Limb (tissue), 2 donors: ENCODE results near the gene INPP5J.
"Not testable (repeated sequence)": the region's sequence is repeated elsewhere in the genome, so short reads cannot be mapped to it uniquely, and the experiment has no call there.

Source experiments
- DNase-seq, 2 donors: peaks; one replicate each; pipeline ENCODE4 v3.0.0-alpha.2; 2016; ENCODE audit errors: extremely low spot score in 2 of 2

The INPP5J gene

DNA sequence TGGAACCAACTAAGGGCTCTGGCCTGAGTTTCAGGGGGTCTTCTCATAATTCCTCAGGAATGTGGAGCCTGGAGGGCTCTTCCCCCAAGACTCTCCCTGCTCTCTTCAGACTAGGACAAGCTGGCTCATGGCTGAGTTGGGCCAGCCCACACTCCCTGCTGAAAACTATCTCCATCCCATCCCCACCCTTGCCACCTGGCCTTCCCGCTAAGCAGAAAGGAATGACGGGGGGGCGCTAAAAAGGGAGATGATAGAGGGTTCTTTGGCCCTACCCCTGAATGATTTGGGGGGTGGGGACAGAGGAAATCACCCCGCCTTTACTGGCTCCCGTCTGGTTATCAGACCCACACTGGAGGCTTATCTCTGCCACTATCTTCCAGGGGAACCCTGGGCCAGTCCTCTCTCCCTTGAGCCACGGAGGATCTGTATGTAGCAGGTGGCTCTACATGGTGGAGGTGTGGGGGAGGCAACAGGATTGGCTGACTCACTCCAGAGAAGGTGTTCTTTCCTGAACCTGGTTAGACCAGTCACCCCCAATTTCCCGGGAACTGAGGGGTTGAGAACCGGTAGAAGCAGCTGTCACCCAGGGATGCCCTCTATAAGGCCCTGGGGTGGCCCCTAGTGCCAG lies 35.9 kb upstream of the INPP5J start:
- no peak for DNase-seq

DNA sequence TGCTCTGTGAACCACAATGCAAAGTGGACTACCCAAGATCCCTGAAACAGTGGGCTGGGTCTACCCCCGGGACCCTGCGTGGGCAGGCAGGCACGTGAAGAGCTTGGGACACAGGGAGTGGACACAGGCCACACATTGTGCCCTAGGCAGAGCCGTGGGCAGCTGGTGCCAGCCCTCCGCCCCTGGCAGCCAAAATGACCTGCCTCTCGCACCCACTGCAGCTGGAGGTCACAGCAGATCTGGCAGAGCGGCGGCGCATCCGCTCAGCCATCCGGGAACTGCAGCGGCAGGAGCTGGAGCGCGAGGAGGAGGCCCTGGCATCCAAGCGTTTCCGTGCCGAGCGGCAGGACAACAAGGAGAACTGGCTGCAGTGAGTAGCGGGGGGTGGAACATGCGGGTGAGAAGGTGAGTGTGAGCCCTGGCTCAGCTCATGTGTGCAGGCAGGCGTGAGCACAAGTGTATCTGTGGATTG lies 35.0 kb upstream of the INPP5J start:
- DNase-seq: no peak

DNA sequence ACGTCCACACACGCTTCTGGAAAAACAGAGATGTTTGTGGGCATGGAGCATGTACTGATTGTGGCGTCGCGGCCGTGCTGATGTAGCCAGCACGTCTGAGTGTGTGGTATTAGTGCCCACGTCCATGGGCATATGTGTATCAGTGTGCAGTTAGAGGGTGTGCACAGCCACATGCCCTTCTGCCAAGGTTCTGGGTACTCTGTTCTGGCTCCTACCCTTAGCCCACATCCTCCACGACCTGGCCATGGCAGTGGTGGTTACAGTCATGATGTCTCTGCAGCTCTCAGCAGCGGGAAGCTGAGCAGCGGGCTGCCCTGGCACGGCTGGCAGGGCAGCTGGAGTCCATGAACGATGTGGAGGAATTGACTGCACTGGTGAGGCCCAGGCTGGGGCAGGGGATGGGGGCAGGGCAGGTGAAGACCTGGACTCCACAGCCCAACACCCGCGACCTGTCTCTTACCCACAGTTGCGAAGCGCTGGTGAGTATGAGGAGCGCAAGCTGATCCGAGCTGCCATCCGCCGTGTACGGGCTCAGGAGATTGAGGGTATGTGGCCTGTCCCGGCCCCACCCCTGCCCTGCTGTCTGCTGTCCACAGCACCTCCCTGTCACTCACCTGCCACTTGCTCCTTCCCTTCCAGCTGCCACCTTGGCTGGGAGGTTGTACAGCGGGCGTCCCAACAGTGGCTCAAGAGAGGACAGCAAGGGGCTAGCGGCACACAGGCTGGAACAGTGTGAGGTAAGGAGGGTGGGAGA lies 34.4 kb upstream of the INPP5J start:
- no peak for DNase-seq

DNA sequence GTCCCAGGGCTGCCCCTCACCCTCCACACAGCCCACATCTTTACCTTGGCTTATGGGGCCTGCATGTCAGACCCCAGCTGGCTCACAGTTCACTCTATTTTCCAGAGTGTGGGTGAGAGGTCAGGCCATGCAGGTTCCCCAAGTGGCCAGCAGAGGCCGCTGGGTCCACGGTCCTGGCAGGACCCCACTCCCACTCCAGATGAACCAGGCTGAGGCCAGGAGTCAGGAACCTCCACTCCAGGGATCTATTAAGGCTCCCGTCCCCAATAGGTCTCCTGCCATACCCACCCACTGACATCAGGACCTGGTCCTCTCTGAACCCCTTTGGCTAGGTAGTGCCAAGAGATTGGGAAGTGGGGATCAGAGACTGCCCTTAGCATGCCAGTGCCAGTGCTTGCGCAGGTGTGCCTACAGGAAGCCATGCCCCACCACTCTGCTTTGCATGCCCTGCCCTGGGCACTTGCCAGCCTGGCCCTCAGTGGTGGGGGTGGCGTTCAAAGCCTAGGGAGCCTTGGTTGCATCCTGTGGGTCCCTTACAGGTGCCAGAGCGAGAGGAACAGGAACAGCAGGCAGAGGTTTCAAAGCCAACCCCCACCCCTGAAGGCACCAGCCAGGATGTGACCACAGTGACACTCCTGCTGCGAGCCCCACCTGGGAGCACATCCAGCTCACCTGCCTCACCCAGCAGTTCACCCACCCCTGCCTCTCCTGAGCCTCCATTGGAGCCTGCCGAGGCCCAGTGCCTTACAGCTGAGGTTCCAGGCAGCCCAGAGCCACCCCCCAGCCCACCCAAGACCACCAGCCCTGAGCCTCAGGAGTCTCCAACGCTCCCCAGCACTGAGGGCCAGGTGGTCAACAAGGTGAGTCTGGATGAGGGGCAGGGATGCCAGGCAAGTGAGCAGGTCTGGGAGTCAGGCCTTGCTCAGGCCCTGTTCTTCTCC lies 33.3 kb upstream of the INPP5J start:
- no peak for DNase-seq

DNA sequence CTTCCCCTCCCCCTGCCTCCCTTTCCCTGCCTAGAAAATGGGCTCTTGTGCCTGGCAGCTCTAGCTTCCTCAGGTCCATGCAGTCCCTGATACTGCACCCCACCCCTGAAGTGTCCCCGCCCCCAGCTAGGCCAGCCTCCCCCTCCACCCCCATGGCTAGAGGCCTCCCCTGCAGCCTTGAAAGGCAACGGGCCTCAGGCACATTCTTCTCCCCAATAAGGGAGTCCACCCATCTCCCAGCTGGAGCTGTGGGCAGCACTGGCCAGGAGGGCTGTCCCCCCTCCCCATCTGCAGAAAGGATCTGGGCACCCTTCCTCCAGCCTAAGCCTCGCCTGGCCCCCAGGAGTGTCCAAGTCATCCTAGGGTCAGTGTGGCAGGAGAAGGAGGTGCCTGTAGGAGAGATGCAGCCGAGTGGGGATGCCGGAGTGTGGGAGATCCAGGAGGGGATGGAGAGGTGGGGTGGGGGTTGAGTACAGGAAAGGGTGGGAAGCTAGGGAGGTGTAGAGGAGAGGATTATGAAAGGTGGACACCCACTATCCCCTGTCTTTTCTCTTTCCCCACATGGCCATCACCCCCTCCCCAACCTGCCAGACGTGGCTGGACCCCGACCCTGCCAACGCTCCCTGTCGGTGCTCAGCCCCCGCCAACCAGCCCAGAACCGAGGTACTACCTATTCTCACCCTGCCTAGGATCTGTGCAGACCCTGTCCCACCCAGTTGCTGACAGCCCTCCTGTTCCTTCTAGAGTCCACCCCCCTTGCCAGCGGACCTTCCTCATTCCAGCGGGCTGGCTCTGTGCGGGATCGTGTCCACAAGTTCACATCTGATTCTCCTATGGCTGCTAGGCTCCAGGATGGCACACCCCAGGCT lies 32.3 kb upstream of the INPP5J start:
- DNase-seq: no peak

DNA sequence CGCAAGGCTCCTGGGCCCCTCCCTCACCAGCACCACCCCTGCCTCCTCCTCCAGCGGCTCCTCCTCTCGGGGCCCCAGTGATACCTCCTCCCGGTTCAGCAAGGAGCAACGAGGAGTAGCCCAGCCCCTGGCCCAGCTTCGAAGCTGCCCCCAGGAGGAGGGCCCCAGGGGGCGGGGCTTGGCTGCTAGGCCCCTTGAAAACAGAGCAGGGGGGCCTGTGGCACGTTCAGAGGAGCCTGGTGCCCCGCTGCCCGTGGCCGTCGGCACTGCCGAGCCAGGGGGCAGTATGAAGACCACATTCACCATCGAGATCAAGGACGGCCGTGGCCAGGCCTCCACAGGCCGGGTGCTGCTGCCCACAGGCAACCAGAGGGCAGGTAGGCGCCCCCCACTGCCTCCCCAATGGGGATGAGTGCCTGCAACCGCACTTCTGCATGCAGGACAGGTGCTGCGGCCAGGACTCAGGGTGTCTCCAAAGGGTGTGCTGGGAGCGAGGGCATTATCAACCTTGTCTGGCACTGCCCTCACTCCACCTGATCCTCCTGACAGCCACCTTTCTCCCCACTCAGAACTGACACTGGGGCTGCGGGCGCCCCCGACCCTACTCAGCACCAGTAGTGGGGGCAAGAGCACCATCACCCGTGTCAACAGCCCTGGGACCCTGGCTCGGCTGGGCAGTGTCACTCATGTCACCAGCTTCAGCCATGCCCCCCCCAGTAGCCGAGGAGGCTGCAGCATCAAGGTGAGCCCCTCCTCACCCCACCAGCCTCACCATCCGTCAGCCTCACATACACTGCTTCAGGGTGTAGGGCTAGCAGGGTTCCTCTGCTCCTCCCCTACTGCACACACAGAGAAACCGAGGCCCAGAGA lies 31.4 kb upstream of the INPP5J start:
- no peak for DNase-seq

DNA sequence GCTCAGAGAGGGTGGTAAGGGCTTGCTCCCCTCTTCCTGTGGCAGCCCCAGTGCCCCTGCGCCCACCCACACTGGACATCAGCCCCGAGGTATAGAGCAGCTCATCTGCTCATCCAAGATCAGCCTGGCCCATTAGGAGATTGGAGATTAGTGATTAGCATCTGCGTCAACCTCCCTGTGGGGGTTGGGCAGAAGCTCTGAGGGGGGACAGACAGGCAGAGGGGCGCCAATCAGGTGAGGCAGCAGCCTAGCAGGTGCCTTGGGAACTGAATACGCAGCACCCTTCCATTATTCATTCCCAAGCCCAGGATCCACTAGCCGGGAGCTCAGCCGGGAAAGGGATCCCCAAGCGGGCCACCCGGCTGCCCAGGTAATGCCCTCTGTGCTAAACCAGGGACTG lies 30.6 kb upstream of the INPP5J start:
- DNase-seq: no peak

DNA sequence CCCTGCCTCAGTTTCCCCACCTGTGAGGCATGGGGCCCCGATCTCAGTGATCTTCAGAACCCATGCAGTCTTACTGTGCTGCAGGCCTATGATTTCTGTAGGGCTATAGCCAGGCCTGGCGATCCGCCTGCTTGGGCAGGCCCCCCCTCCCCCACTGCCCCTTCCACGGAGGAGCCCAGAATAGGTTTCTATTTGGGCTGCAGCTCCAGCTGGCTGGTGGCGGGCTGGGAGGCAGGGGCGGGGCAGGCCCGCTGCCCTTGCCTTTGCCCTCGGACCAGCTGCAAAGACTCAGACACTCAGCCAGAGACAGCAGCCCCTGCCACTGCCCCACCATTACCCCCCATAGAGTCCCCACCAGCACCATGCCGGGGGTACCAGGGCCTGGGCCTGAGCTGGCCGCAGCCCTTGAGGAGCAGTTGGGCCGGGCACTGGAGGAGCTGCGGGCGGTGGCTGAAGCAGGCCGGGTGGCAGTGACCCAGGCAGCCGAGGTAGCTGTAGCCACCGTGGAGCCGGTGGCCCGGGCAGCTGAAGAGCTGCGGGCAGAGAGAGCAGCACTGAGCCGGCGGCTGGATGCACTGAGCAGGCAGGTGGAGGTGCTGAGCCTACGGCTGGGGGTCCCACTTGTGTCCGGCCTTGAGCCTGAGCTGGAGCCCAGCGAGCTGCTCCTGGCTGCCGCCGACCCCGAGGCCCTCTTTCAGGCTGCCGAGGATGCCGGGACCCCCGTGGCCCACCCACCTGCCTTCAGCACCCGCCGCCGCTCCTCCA lies 29.5 kb upstream of the INPP5J start:
- no peak for DNase-seq

DNA sequence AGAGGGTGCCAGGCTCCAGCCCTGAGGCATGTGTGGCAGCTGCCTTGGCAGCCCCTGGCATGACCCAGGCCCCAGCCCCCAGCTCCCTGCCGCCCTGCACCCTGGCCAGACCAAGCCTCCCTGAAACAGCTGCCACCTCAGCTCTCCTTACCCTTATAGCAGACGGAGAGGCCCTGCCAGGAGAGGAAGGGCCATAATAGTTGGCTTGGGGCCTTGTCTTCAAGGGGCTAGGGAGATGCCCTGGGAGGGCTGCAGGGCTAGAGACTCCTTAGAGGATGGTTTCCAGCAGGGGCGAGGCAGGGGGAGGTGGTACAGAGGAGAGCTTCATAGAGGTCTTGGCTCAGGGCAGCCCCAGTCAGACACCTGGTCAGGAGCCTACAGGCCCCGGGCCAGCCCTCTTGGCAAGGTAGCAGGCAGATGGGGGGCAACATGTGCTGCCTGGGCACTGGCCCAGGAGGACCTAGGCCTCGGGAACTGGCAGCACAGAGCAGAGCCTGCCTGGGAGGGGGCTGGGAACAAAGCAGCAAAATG lies 28.7 kb upstream of the INPP5J start:
- no peak for DNase-seq

DNA sequence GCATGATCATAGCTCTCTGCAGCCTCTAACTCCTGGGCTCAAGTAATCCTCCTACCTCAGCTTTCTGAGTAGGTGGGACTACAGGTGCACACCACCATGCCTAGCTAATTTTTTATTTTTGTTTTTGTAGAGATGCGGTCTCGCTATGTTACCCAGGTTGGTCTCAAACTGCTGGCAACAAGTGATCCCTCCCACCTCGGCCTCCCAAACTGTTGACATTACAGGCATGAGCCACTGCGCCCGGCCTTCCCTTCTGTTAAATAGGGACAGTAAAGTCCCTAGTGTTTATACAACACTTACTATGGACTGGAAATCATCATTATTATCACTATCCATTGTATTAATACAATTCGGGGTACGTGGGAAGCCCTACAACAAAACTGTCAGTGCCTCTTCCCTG lies 28.0 kb upstream of the INPP5J start:
- no peak for DNase-seq

DNA sequence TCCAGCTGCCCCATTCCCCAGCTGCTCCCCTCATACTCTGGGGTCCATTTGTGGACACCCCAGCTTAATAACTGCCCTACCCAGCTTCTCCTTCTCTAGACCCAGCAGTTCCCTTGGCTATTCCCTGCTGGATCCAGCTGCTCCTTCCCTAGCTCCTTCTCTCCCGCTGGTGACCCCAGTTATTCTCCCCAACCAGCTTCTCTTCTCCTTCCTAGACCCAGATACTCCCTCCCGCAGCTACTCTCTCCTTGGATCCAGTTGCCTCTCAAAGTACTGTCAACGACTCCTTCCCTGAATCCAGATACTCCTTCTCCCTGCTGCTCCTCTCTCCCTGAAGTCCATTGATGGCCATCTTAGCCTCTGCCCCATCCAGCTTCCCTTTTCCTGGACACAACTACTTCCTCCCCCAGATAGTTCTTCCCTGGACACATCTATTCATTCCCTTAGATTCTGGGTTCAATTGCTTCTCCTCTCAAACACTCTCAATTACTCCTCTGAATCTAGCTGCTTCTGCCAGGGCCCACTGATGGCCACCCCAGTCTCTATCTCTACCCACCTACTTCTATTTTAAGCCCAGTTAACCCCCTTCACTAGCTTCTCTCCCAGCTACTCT lies 27.0 kb upstream of the INPP5J start:
- DNase-seq: no peak

DNA sequence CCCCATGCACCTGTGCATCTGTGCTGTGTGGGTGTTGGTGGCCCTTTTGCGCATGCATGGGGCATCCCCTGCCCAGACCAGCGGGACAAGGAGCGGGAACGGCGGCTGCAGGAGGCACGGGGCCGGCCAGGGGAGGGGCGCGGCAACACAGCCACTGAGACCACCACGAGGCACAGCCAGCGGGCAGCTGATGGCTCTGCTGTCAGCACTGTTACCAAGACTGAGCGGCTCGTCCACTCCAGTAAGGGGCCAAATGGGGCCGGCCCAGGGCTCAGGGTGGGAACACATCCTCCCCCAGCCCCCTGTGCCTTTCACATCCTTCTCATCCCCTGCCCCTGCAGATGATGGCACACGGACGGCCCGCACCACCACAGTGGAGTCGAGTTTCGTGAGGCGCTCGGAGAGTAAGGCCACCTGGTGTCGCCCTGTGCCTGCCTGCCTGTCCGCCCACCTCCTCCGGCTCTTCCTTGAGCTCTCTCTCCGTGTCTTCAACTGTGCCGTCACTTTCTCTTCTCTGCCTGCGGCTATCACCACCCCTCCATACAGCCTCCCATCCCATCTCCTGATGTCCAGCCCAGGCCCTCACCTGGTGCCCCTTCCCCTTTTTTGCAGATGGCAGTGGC lies 26.0 kb upstream of the INPP5J start:
- DNase-seq: no peak

DNA sequence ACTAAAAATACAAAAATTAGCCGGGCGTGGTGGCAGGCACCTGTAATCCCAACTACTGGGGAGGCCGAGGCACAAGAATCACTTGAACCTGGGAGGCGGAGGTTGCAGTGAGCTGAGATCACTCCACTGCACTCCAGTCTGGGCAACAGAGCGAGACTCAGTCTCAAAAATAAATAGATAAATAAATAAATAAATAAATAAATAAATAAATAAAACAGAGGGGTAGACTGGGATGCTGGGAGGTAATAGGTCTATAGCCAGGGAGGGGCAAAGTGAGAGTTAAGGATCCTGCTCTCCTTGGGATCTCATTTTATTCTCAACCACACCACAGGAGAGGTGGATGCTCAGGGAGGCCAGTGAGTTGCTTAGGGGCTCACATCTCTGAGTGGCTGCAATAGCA lies 25.2 kb upstream of the INPP5J start:
- not testable (repeated sequence) for DNase-seq

DNA sequence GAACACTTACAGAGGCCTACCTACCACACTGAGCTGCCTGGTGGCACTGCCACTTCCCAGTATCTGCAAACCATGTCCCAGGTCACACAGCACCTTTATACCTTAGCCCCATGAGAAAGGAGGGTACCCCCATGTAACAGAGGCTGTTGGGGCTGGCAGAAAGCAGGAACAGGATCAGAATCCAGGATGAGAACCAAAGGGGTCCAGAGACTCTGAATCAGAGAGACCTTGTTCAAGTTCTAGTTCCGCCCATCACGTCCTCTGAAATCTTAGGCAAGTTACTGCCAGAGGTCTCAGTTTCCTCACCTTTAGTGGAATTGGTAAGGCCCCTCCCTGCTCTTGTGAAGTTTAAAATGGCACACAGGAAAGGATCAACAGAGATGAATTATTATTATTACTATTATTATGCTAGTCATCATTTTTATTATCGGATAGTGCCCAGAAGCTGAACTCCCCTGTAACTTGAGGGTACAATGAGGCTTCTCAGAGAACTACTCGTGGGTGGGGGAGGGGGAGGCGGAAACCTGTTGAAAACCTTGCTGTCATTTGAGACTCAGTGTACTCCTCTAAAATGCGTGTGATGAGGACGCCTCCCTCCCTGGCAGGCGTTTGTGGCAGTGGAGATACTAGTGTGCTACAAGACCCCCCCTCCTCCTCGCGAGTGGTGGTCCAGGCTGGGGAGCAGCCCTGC lies 24.7 kb upstream of the INPP5J start:
- DNase-seq: no peak

DNA sequence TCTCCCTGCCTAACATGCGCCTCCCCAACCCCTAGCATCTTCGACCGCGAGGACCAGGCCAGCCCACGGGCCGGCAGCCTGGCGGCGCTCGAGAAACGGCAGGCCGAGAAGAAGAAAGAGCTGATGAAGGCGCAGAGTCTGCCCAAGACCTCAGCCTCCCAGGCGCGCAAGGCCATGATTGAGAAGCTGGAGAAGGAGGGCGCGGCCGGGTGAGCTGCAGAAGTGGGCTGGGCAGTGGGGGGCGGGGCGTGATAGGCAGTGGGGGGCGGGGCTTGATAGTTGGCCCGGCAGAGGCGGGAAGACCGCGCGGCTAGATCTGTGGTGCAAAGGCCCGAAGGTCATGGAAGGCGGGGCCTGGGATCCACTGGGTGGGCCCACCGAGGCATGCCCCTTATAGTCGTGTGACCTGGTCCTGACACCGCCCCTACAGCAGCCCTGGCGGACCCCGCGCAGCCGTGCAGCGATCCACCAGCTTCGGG lies 24.1 kb upstream of the INPP5J start:
- no peak for DNase-seq

DNA sequence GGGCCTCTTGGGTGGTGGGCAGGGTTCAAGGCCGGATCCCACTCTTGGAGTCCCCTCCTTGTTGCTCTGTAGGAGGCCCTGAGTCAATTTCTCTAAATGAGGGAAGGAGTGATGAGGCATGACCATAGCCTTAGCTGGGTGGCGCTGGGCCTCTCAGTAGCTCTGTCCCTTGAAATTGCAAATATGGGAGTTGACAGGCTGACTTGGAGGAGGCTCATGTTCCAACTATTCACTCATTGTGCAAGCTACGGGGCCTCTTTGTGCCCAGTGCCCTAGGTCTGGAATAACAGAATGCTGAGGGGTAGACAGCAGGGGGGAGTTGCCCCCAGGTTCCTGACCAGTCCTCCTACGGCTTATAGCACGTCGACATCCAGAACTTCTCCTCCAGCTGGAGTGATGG lies 23.4 kb upstream of the INPP5J start:
- no peak for DNase-seq
